GM12865 (cell line): ENCODE data around the gene MSH3.

Source experiments
- DNase-seq: peaks from one replicate; pipeline ENCODE4 v3.0.0; 2010; ENCODE audit warnings: low read depth
- H3K4me3 ChIP-seq: 2 replicates; pipeline ENCODE4 v1.5.1; 2011; ENCODE audit warnings: mild to moderate bottlenecking, low read depth, low read length, control low read depth
- TF ChIP-seq, protein P1 (sequence below): IDR thresholded peaks from 2 replicates; pipeline ENCODE4 v1.5.1; 2011; ENCODE audit warnings: low read length, control low read depth, low read depth, inconsistent platforms; ENCODE audit not compliant: insufficient read depth; ENCODE audit errors: missing control alignments

The MSH3 gene

DNA sequence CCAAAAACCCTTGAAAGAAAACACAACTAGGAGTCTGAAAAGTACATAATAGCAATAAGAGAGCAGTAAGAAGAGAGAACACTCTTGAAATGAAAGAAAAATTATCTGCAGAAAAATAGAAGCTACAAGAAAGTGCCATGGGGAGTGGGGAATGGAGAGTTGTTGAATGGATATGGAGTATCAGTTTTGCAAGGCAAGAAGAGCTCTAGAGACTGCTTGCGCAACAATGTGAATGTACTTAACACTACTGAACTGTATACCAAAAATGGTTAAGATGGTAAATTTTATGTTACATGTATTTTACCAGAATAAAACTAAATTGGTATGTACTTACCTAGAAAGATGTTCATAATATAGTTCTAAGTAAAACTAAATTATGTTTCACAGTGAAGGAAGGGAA is 251.0 kb downstream of the MSH3 start:
- DNase-seq = no peak
- TF ChIP-seq, protein P1, sequence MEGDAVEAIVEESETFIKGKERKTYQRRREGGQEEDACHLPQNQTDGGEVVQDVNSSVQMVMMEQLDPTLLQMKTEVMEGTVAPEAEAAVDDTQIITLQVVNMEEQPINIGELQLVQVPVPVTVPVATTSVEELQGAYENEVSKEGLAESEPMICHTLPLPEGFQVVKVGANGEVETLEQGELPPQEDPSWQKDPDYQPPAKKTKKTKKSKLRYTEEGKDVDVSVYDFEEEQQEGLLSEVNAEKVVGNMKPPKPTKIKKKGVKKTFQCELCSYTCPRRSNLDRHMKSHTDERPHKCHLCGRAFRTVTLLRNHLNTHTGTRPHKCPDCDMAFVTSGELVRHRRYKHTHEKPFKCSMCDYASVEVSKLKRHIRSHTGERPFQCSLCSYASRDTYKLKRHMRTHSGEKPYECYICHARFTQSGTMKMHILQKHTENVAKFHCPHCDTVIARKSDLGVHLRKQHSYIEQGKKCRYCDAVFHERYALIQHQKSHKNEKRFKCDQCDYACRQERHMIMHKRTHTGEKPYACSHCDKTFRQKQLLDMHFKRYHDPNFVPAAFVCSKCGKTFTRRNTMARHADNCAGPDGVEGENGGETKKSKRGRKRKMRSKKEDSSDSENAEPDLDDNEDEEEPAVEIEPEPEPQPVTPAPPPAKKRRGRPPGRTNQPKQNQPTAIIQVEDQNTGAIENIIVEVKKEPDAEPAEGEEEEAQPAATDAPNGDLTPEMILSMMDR = no peak
- no peak overlapping the region for H3K4me3 ChIP-seq

DNA sequence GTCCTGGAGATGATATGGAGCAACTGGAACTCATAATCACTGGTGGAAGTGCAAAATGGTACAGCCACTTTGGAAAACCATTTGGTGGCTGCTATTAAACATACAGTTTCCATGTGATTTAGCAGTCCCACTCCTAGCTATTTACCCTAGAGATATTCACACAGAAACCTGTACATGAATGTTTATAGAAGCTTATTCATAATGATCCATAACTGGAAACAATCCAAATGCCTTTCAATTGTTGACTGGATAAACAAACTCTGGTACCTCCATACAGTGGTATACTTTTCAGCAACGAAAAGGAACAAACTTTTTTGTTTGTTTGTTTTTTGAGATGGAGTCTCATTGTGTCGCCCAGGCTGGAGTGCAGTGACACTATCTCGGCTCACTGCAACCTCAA is 258.0 kb downstream of the MSH3 start:
- TF ChIP-seq, protein P1 = no peak

DNA sequence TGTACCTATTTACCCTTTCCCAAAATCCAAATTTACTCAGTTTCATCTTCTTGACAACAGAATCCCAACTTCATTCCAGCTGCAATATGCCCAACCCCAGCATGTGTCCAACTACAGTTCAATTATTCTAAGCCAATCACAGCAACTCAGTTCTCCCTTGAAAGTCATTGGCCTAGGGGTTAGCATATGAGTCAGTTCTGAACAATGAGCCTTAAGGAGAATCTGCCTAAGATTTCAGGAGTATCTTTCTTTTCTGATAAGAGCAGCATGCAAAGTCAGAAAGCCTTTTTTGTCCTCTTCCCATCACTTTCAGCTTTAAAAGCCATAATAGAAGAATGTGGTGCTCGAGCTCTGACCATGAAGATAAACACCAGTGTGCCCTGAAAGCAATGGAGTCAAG is 261.3 kb downstream of the MSH3 start:
- no peak overlapping the region for H3K4me3 ChIP-seq
- TF ChIP-seq, protein P1 = no peak
- DNase-seq = no peak

More for the DNA sequence above, 258.0 kb downstream of the MSH3 start:
- no peak overlapping the region for H3K4me3 ChIP-seq
- no peak for DNase-seq

DNA sequence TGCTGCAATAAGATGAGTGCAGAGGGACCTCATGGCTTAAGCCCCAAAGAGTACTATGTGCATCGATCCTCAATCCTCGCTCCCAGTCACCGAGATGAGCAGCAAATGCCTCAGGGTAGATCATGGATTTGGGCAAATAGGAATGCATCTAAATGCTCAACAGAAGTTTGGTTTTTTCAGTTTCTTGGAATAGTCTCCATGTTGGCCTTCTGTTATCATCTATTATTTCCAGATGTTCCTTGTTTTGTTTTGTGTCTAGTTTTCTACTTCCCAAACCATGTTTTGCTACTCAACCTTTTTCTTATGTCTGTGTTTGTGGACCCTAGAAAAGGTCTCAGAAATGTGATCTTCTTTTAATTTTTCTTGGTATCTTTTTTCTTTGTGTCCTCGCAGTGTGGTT is 262.2 kb downstream of the MSH3 start:
- H3K4me3 ChIP-seq = no peak overlapping the region
- no peak for DNase-seq
- TF ChIP-seq, protein P1 = no peak

DNA sequence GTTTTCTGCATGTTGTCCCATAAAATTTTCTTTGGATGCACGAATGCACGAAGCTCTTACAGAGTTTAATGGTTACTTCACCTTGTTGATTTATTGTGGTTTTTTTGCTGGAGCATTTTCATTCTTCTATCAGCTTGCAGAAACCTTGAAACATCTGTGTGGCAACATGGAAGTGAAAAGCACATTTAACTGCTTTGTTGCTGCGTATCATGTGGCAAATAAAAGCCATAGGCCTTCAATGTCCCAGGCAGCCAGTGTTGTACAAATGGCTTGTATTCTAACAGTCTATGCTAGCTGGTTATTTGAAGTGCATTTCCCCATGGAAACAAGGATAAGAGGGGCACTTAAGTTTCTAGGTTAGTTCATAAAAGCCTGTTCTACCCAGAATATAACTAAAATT is 263.2 kb downstream of the MSH3 start:
- H3K4me3 ChIP-seq = no peak overlapping the region
- TF ChIP-seq, protein P1 = no peak
- DNase-seq = peak; percentile 4

DNA sequence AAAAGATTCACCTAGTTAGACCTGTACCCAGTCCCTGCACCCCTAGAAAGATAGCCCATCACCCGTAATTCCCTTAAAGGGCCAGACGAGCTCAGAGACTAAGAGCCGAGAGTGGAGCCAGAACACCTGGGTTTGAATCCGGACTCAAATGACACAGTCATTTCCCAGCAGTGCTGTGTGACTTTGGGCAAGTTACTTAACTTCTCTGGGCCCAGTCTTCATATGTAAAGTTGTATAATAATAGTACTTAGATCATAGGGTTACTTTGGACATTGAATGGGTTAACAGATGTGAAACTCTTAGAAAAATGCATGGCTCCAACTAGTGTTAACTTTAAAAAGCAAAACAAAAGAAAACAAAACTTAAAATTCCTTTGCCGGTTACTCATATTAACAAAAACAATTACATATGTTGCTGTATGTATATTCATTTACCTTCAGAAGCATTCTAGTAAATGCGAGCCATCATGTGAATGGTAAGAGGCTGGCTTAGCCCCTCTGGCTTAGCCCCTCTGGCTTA is 265.3 kb downstream of the MSH3 start:
- H3K4me3 ChIP-seq = no peak overlapping the region
- TF ChIP-seq, protein P1 = no peak
- DNase-seq = no peak

DNA sequence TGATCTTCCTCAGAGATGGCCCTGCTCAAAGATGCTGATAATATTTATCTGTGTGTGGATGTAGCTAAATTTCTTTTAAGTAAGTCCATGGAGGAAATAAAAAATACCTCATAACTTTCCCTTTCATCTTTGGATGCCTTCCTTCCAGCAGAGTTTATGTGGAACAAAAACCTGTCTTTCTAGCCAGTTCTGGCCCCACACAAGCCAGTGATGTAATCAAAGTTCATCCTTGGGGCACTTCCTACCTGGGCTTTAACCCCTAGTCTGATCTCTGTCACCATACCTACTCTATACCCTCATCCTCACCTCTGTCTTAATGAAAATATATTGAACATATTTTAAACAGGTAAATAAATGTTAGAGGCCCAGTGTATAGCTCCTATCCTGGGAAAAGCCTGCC is 265.9 kb downstream of the MSH3 start:
- no peak overlapping the region for H3K4me3 ChIP-seq
- DNase-seq = no peak
- TF ChIP-seq, protein P1 = no peak
